ENCODE measurements around the gene EFNA4.

EFNA4 gene

GRCh38 chr1:155075535-155075934 lies 12.0 kb downstream of the EFNA4 start (continued):
- peak; percentile 37; the same call in 1 of the 2 replicates for TF ChIP-seq IKZF3 (tag by site-specific recombination; IDR thresholded peaks at IDR 0.05)
- peak; percentile 53; the same call in 1 of the 2 replicates for TF ChIP-seq PATZ1 (tag by site-specific recombination; IDR thresholded peaks at IDR 0.05)
- no peak for TF ChIP-seq ZEB2 (tag by site-specific recombination; IDR thresholded peaks at IDR 0.05)

GRCh38 chr1:155076371-155076770 lies 12.8 kb downstream of the EFNA4 start:
- POLR2A ChIA-PET: interaction anchor here (0.8 to 1.9 kb wide), 3 partner anchors 9 to 97 kb away, joined by 3 to 6 read pairs (median 4); partner anchors contain the start of gene KRTCAP2
- Histone ChIP-seq H3K27ac (ENCODE audit: extremely low read depth, low read depth, low read length) (no peak overlapping the region), H3K4me1 (ENCODE audit: control insufficient read depth, insufficient read depth, low read length) (peaks cover 9% of the 10 kb centered on the region; the same call in 1 of the 2 replicates), H3K4me3 (ENCODE audit: low read depth, low read length) (no peak overlapping the region), H3K36me3 (ENCODE audit: control insufficient read depth in 2 of 2, insufficient read depth in 1 of 2, low read length in 2 of 2) (no peaks in the 10 kb centered on the region), H3K9me3 (ENCODE audit: control insufficient read depth, insufficient read depth, low read depth, low read length) (no peaks in the 10 kb centered on the region)
- TF ChIP-seq ZNF530 (tag by site-specific recombination; IDR thresholded peaks at IDR 0.05; ENCODE audit: low read depth) (no peak), ZNF311 (tag by site-specific recombination; IDR thresholded peaks at IDR 0.05; ENCODE audit: borderline replicate concordance) (no peak), PRDM2 (tag by site-specific recombination; IDR thresholded peaks at IDR 0.05; ENCODE audit: borderline replicate concordance) (no peak), ZBTB10 (tag by site-specific recombination; IDR thresholded peaks at IDR 0.05) (no peak), ZBTB6 (tag by site-specific recombination; IDR thresholded peaks at IDR 0.05) (no peak), GLI2 (tag by site-specific recombination; IDR thresholded peaks at IDR 0.05; ENCODE audit: borderline replicate concordance, low read depth) (no peak), ZNF174 (tag by site-specific recombination; IDR thresholded peaks at IDR 0.05) (no peak), ZNF223 (tag by site-specific recombination; IDR thresholded peaks at IDR 0.05) (no peak), YY2 (tag by site-specific recombination; IDR thresholded peaks at IDR 0.05) (no peak), ZNF610 (tag by site-specific recombination; IDR thresholded peaks at IDR 0.05; ENCODE audit: borderline replicate concordance) (no peak), BCL6B (tag by site-specific recombination; IDR thresholded peaks at IDR 0.05) (no peak), ZNF521 (tag by site-specific recombination; IDR thresholded peaks at IDR 0.05) (no peak), ZNF280C (tag by site-specific recombination; IDR thresholded peaks at IDR 0.05) (no peak), ZNF701 (tag by site-specific recombination; IDR thresholded peaks at IDR 0.05) (no peak), ZNF248 (tag by site-specific recombination; IDR thresholded peaks at IDR 0.05) (no peak), MEIS1 (CRISPR knock-in tag; IDR thresholded peaks at IDR 0.05; ENCODE audit: borderline replicate concordance) (no peak), ZNF558 (tag by site-specific recombination; IDR thresholded peaks at IDR 0.05) (no peak), ZNF211 (tag by site-specific recombination; IDR thresholded peaks at IDR 0.05; ENCODE audit: low read depth) (no peak)
- CTCF ChIA-PET: interaction anchor here (0.6 to 8.0 kb wide), 9 partner anchors 8 to 531 kb away, joined by 3 to 66 read pairs (median 4); partner anchors contain the start of genes KRTCAP2 and PBXIP1
